ENCODE results near the gene TTC39A.
"Not testable (repeated sequence)": the region's sequence is repeated elsewhere in the genome, so short reads cannot be mapped to it uniquely, and the experiment has no call there.

Gene TTC39A

GRCh38 chr1:51264451-51264850, 65.9 kb downstream of the TTC39A start:
- DNase-seq, result peak; percentile 95

- no peak for DNase-seq
Observed at GRCh38 chr1:51263147-51263877, 67.0 kb downstream of the TTC39A start.

GRCh38 chr1:51255331-51255730, 75.0 kb downstream of the TTC39A start:
- DNase-seq, result no peak

GRCh38 chr1:51253691-51254090, 76.7 kb downstream of the TTC39A start:
- no peak for DNase-seq

GRCh38 chr1:51252366-51252765, 78.0 kb downstream of the TTC39A start:
- DNase-seq, result no peak

GRCh38 chr1:51251165-51251564, 79.2 kb downstream of the TTC39A start:
- DNase-seq, result not testable (repeated sequence)

- not testable (repeated sequence) for DNase-seq
Observed at GRCh38 chr1:51250729-51251128, 79.6 kb downstream of the TTC39A start.

- no peak for DNase-seq
Observed at GRCh38 chr1:51249445-51249844, 80.9 kb downstream of the TTC39A start.

GRCh38 chr1:51247499-51247898, 82.9 kb downstream of the TTC39A start:
- DNase-seq, result no peak

- no peak for DNase-seq
Observed at GRCh38 chr1:51247022-51247421, 83.3 kb downstream of the TTC39A start.

- DNase-seq, result no peak
Observed at GRCh38 chr1:51242546-51242945, 87.8 kb downstream of the TTC39A start.

GRCh38 chr1:51241119-51241518, 89.2 kb downstream of the TTC39A start:
- no peak for DNase-seq

- no peak for DNase-seq
Observed at GRCh38 chr1:51240084-51240483, 90.3 kb downstream of the TTC39A start.

- DNase-seq, result no peak
Observed at GRCh38 chr1:51238034-51238403, 92.3 kb downstream of the TTC39A start.

GRCh38 chr1:51237351-51238033, 92.9 kb downstream of the TTC39A start:
- DNase-seq, result peak; percentile 40

Measured in fibroblast of skin of right quadriceps (primary cell).